HG03342 (cell line): ENCODE measurements around the gene LCOR.
"Not testable (repeated sequence)": the region's sequence is repeated elsewhere in the genome, so short reads cannot be mapped to it uniquely, and the experiment has no call there.

Experiments used
- ATAC-seq: cut with Tn5 transposase; IDR thresholded peaks from one replicate; pipeline ENCODE4 v1.9.1; 2021; ENCODE audit warnings: mild to moderate bottlenecking, moderate library complexity; ENCODE audit not compliant: unreplicated experiment

Gene LCOR

GRCh38 chr10:96838529-96838928, 6.4 kb downstream of the LCOR start:
- no peak for ATAC-seq

GRCh38 chr10:96840841-96841518, 8.9 kb downstream of the LCOR start:
- no peak for ATAC-seq

- no peak for ATAC-seq
These were observed 11.0 kb downstream of the LCOR start for GRCh38 chr10:96842896-96843723.

GRCh38 chr10:96843823-96844222, 11.7 kb downstream of the LCOR start:
- ATAC-seq, result no peak

- ATAC-seq, result no peak
These were observed 14.3 kb downstream of the LCOR start for GRCh38 chr10:96846395-96846794.

- ATAC-seq, result no peak
These were observed 14.8 kb downstream of the LCOR start for GRCh38 chr10:96846926-96847325.

- ATAC-seq, result not testable (repeated sequence)
These were observed 15.3 kb downstream of the LCOR start for GRCh38 chr10:96847356-96847755.

- ATAC-seq, result no peak
These were observed 18.0 kb downstream of the LCOR start for GRCh38 chr10:96850113-96850512.

GRCh38 chr10:96850825-96851224, 18.7 kb downstream of the LCOR start:
- no peak for ATAC-seq

- no peak for ATAC-seq
These were observed 19.2 kb downstream of the LCOR start for GRCh38 chr10:96851281-96851680.

- no peak for ATAC-seq
These were observed 24.2 kb downstream of the LCOR start for GRCh38 chr10:96856317-96856716.

- no peak for ATAC-seq
These were observed 25.4 kb downstream of the LCOR start for GRCh38 chr10:96857301-96858012.

GRCh38 chr10:96858038-96858705, 26.1 kb downstream of the LCOR start:
- ATAC-seq, result no peak

GRCh38 chr10:96858706-96859050, 26.6 kb downstream of the LCOR start:
- ATAC-seq, result no peak

- no peak for ATAC-seq
These were observed 28.7 kb downstream of the LCOR start for GRCh38 chr10:96860631-96861277.

- ATAC-seq, result peak; percentile 70
These were observed 31.9 kb downstream of the LCOR start for GRCh38 chr10:96863922-96864543.

GRCh38 chr10:96873086-96873485, 41.0 kb downstream of the LCOR start:
- no peak for ATAC-seq

- no peak for ATAC-seq
These were observed 41.8 kb downstream of the LCOR start for GRCh38 chr10:96873756-96874467.

- ATAC-seq, result no peak
These were observed 46.0 kb downstream of the LCOR start for GRCh38 chr10:96878057-96878456.

GRCh38 chr10:96880575-96880974, 48.5 kb downstream of the LCOR start:
- ATAC-seq, result no peak
